GM12872 (cell line): ENCODE data around the gene TMEM184B.
A peak's percentile ranks its signal among the peaks of the same experiment; 100 is the strongest.

Experiments
- CTCF ChIP-seq: IDR thresholded peaks from 3 replicates; pipeline ENCODE4 v1.5.1; 2011; ENCODE audit warnings: low read depth, mild to moderate bottlenecking, low read length, moderate library complexity; ENCODE audit not compliant: insufficient read depth

Gene TMEM184B

GRCh38 chr22:38260761-38261681 is 11.8 kb downstream of the TMEM184B start:
- TF ChIP-seq CTCF, result peak; percentile 26; the same call in 1 of the 3 replicates

GRCh38 chr22:38259370-38259769 is 13.4 kb downstream of the TMEM184B start:
- no peak for TF ChIP-seq CTCF

GRCh38 chr22:38258895-38259294 is 13.9 kb downstream of the TMEM184B start:
- TF ChIP-seq CTCF, result no peak

- no peak for TF ChIP-seq CTCF
These were observed 15.1 kb downstream of the TMEM184B start for GRCh38 chr22:38257650-38258250.

GRCh38 chr22:38257181-38257580 is 15.6 kb downstream of the TMEM184B start:
- TF ChIP-seq CTCF, result no peak

GRCh38 chr22:38255697-38256096 is 17.1 kb downstream of the TMEM184B start:
- TF ChIP-seq CTCF, result no peak

- no peak for TF ChIP-seq CTCF
These were observed 21.5 kb downstream of the TMEM184B start for GRCh38 chr22:38251341-38251692.
